Upper lobe of left lung (tissue), 6 donors: Measurements from ENCODE around the gene FOXM1. TPM values are rescaled to one million over a fixed set of nuclear protein-coding genes. Genes with fewer than 3 reads are reported as not detected.
A peak's percentile ranks its signal among the peaks of the same experiment; 100 is the strongest.

Source experiments
- ATAC-seq, 2 donors: fragments of 200-7000 bp; cut with Tn5 transposase; one replicate each; pipeline ENCODE4 v1.9.1; 2022; ENCODE audit warnings: mild to moderate bottlenecking in 2 of 2, moderate library complexity in 2 of 2; ENCODE audit not compliant: low FRiP score in 2 of 2
- DNase-seq, 2 donors: peaks; one replicate each; pipeline ENCODE4 v3.0.0-alpha.2; 2019 to 2020
- H3K27ac ChIP-seq, 4 donors: fragments of 200-600 bp; sonication (generic); one replicate each; pipeline ENCODE4 v1.5.1; 2016 to 2019
- H3K27me3 ChIP-seq, 4 donors: fragments of 200-600 bp; sonication (generic); one replicate each; pipeline ENCODE4 v1.5.1; 2017 to 2019
- H3K36me3 ChIP-seq, 4 donors: fragments of 200-600 bp; sonication (generic); one replicate each; pipeline ENCODE4 v1.5.1; 2016 to 2019
- H3K4me1 ChIP-seq, 4 donors: fragments of 200-600 bp; sonication (generic); one replicate each; pipeline ENCODE4 v1.5.1; 2018 to 2019
- H3K4me3 ChIP-seq, 4 donors: fragments of 200-600 bp; sonication (generic); one replicate each; pipeline ENCODE4 v1.5.1; 2017 to 2019; ENCODE audit warnings: mild to moderate bottlenecking in 2 of 4, moderate library complexity in 1 of 4
- H3K9me3 ChIP-seq, 4 donors: fragments of 200-600 bp; sonication (generic); one replicate each; pipeline ENCODE4 v1.5.1; 2018 to 2019
- CTCF ChIP-seq, 6 experiments: fragments of 450-650 bp in 4 of 6; fragments of 200-600 bp in 2 of 6; sonication (generic) in 2 of 6; IDR thresholded peaks; one replicate each; pipeline ENCODE4 v1.5.1; 2016 to 2019; ENCODE audit warnings: antibody characterized with exemption in 6 of 6
- EP300 ChIP-seq, 4 donors: sonication (generic); formaldehyde crosslinking; IDR thresholded peaks; one replicate each; pipeline ENCODE4 v1.5.1; 2017; ENCODE audit warnings: antibody characterized with exemption in 4 of 4, control low read depth in 2 of 4
- POLR2A ChIP-seq, 4 donors: fragments of 450-650 bp; IDR thresholded peaks; one replicate each; pipeline ENCODE4 v1.5.1; 2016 to 2017; ENCODE audit warnings: antibody characterized with exemption in 4 of 4, mild to moderate bottlenecking in 2 of 4
- POLR2AphosphoS5 ChIP-seq, 2 donors: sonication (generic); formaldehyde crosslinking; IDR thresholded peaks; one replicate each; pipeline ENCODE4 v1.5.1; 2017; ENCODE audit warnings: antibody characterized with exemption in 2 of 2
- WGBS, 2 donors: methylation state at CpG; one replicate each; pipeline ENCODE4 v1.1.5; 2017 to 2018; 5-methylcytosine and 5-hydroxymethylcytosine counted together
- total RNA-seq, 6 donors: library from RNA; depleted of rRNA in 4 of 6; stranded (reverse); fragments of >200 nt in 4 of 6; gene quantifications; one replicate each; pipeline versions ENCODE4 v1.1.0 to v1.2.1, GENCODE V29; 2016 to 2021
- donor health status: DM: no; HTN: no; CAD: no; lungs with moderate emphysema.
- donor health status: DM: no; HTN: yes; CAD: no; lungs with severe emphysema.

The FOXM1 gene
- total RNA-seq, 6 donors from 2014 or later, result 2.1 to 27.6 (median 4.9) TPM; not detected in 1

- WGBS, 2 donors, result 73 to 75% methylated on average over 4 of the region's 4 CpGs
- H3K9me3 ChIP-seq, result no peaks in the 10 kb centered on the region
- no peak overlapping the region for H3K4me3 ChIP-seq
- no peaks in the 10 kb centered on the region for H3K27me3 ChIP-seq
- no peak for TF ChIP-seq CTCF (IDR thresholded peaks at IDR 0.05)
- TF ChIP-seq POLR2A (IDR thresholded peaks at IDR 0.05), result no peak
- TF ChIP-seq POLR2AphosphoS5 (IDR thresholded peaks at IDR 0.05), result no peak
- no peak for TF ChIP-seq EP300 (IDR thresholded peaks at IDR 0.05)
- H3K36me3 ChIP-seq, result peaks cover 0 to 9% (median 2%) of the 10 kb centered on the region in 4 donors
- peaks cover 0 to 12% (median 8%) of the 10 kb centered on the region in 4 donors for H3K4me1 ChIP-seq
- ATAC-seq (no peak), DNase-seq (no peak)
- H3K27ac ChIP-seq, result no peak overlapping the region
These were observed 41.1 kb downstream of the FOXM1 start for GRCh38 chr12:2835691-2836403.

GRCh38 chr12:2834581-2835491, 42.1 kb downstream of the FOXM1 start, which contains the start of gene NRIP2:
Gene NRIP2, minus strand, starts transcription at chr12:2835035. Its CDS starts 52 bp downstream, at chr12:2834983.
- Histone ChIP-seq H3K27ac (peak within 1 kb of the TSS in 1 of 4 donors; percentile 17), H3K27me3 (no peaks in the 10 kb centered on the region), H3K4me1 (peaks cover 0 to 12% (median 8%) of the 10 kb centered on the region in 4 donors), H3K9me3 (no peaks in the 10 kb centered on the region), H3K36me3 (peaks cover 0 to 19% (median 8%) of the 10 kb centered on the region in 4 donors), H3K4me3 (no peak within 1 kb of the TSS)
- 16 to 24% methylated on average over 16 to 32 of the region's 32 CpGs for WGBS, 2 donors
- ATAC-seq (peak in 1 of 2 donors; percentile 49), DNase-seq (peak in 1 of 2 donors; percentile 68)
- TF ChIP-seq CTCF (IDR thresholded peaks at IDR 0.05), result no peak
- no peak for TF ChIP-seq POLR2A (IDR thresholded peaks at IDR 0.05)
- TF ChIP-seq POLR2AphosphoS5 (IDR thresholded peaks at IDR 0.05), result no peak
- no peak for TF ChIP-seq EP300 (IDR thresholded peaks at IDR 0.05)

- Histone ChIP-seq H3K27ac (no peak overlapping the region), H3K27me3 (no peaks in the 10 kb centered on the region), H3K9me3 (no peaks in the 10 kb centered on the region), H3K36me3 (peaks cover 0 to 29% (median 12%) of the 10 kb centered on the region in 4 donors), H3K4me1 (peaks cover 0 to 12% (median 8%) of the 10 kb centered on the region in 4 donors), H3K4me3 (no peak overlapping the region)
- TF ChIP-seq CTCF (IDR thresholded peaks at IDR 0.05) (no peak), POLR2A (IDR thresholded peaks at IDR 0.05) (no peak), EP300 (IDR thresholded peaks at IDR 0.05) (no peak), POLR2AphosphoS5 (IDR thresholded peaks at IDR 0.05) (no peak)
- DNase-seq (no peak), ATAC-seq (peak in 1 of 2 donors; percentile 19)
- WGBS, 2 donors, result 76 to 88% methylated on average over 8 to 9 of the region's 9 CpGs
These were observed 43.2 kb downstream of the FOXM1 start for GRCh38 chr12:2833810-2834209.

- ATAC-seq (no peak), DNase-seq (no peak)
- no peak for TF ChIP-seq EP300 (IDR thresholded peaks at IDR 0.05)
- TF ChIP-seq POLR2A (IDR thresholded peaks at IDR 0.05), result no peak
- TF ChIP-seq POLR2AphosphoS5 (IDR thresholded peaks at IDR 0.05), result no peak
- no peak for TF ChIP-seq CTCF (IDR thresholded peaks at IDR 0.05)
- Histone ChIP-seq H3K9me3 (no peaks in the 10 kb centered on the region), H3K4me1 (peaks cover 0 to 12% (median 8%) of the 10 kb centered on the region in 4 donors), H3K27me3 (no peaks in the 10 kb centered on the region), H3K27ac (no peak overlapping the region), H3K36me3 (peaks cover 0 to 34% (median 16%) of the 10 kb centered on the region in 4 donors), H3K4me3 (no peak overlapping the region)
- WGBS, 2 donors, result 54 to 66% methylated on average over 5 of the region's 5 CpGs
These were observed 43.6 kb downstream of the FOXM1 start for GRCh38 chr12:2833327-2833726.
